Hippocampal formation (tissue), 2 donors: Measurements from ENCODE around the gene VDR.

Source experiments
- DNase-seq, 2 donors: peaks; one replicate each; lab custom pipeline; 2025; lab: John Stamatoyannopoulos, UW

The VDR gene

GRCh38 chr12:47904713-47905709 is at the start of gene VDR:
Gene VDR, minus strand, starts transcription at chr12:47904994. Its CDS starts 25,881 bp downstream, at chr12:47879113.
- DNase-seq: no peak

- DNase-seq: no peak
Observed at GRCh38 chr12:47954058-47954457, 49.3 kb upstream of the VDR start.

- DNase-seq: no peak
Observed at GRCh38 chr12:47950856-47951468, 46.2 kb upstream of the VDR start.

- DNase-seq: peak; percentile 10 to 17
Observed at GRCh38 chr12:47949441-47950341, 44.9 kb upstream of the VDR start.

GRCh38 chr12:47947341-47947740 is 42.5 kb upstream of the VDR start:
- no peak for DNase-seq

GRCh38 chr12:47946413-47947323 is 41.9 kb upstream of the VDR start:
- no peak for DNase-seq

- no peak for DNase-seq
Observed at GRCh38 chr12:47945341-47945728, 40.5 kb upstream of the VDR start.

- no peak for DNase-seq
Observed at GRCh38 chr12:47944685-47945340, 40.0 kb upstream of the VDR start.

GRCh38 chr12:47943623-47944340 is 39.0 kb upstream of the VDR start:
- DNase-seq: no peak

GRCh38 chr12:47942614-47943225 is 37.9 kb upstream of the VDR start:
- DNase-seq: no peak

GRCh38 chr12:47941871-47942613 is 37.2 kb upstream of the VDR start:
- DNase-seq: no peak

- no peak for DNase-seq
Observed at GRCh38 chr12:47941475-47941780, 36.6 kb upstream of the VDR start.

GRCh38 chr12:47940773-47941474 is 36.1 kb upstream of the VDR start:
- DNase-seq: no peak

GRCh38 chr12:47939009-47939601 is 34.3 kb upstream of the VDR start:
- DNase-seq: no peak

GRCh38 chr12:47938594-47938993 is 33.8 kb upstream of the VDR start:
- DNase-seq: no peak

GRCh38 chr12:47938093-47938492 is 33.3 kb upstream of the VDR start:
- DNase-seq: no peak

- DNase-seq: no peak
Observed at GRCh38 chr12:47935184-47935583, 30.4 kb upstream of the VDR start.

- no peak for DNase-seq
Observed at GRCh38 chr12:47931187-47931586, 26.4 kb upstream of the VDR start.
